ENCODE results near the gene OR8A1.

Gene OR8A1

GRCh38 chr11:124577716-124578427 lies 8.1 kb downstream of the OR8A1 start:
- no peak for DNase-seq (ENCODE audit: low read depth)
- TF ChIP-seq CTCF (conservative IDR thresholded peaks at IDR 0.05; ENCODE audit: low read depth, low read length): no peak
- no peak overlapping the region for H3K4me3 ChIP-seq (ENCODE audit: low read length)

- no peak for DNase-seq (ENCODE audit: low read depth)
Measured at GRCh38 chr11:124578761-124579160, 9.0 kb downstream of the OR8A1 start.

GRCh38 chr11:124581817-124582216 lies 12.0 kb downstream of the OR8A1 start:
- DNase-seq (ENCODE audit: low read depth): no peak
- no peak for TF ChIP-seq CTCF (conservative IDR thresholded peaks at IDR 0.05; ENCODE audit: low read depth, low read length)
- no peak overlapping the region for H3K4me3 ChIP-seq (ENCODE audit: low read length)

More at GRCh38 chr11:124578761-124579160, 9.0 kb downstream of the OR8A1 start:
- no peak overlapping the region for H3K4me3 ChIP-seq (ENCODE audit: low read length)
- TF ChIP-seq CTCF (conservative IDR thresholded peaks at IDR 0.05; ENCODE audit: low read depth, low read length): no peak

GRCh38 chr11:124582565-124582964 lies 12.8 kb downstream of the OR8A1 start:
- H3K4me3 ChIP-seq (ENCODE audit: low read length): no peak overlapping the region
- no peak for TF ChIP-seq CTCF (conservative IDR thresholded peaks at IDR 0.05; ENCODE audit: low read depth, low read length)
- DNase-seq (ENCODE audit: low read depth): no peak

- no peak for DNase-seq (ENCODE audit: low read depth)
- H3K4me3 ChIP-seq (ENCODE audit: low read length): no peak overlapping the region
- no peak for TF ChIP-seq CTCF (conservative IDR thresholded peaks at IDR 0.05; ENCODE audit: low read depth, low read length)
Measured at GRCh38 chr11:124583781-124584180, 14.0 kb downstream of the OR8A1 start.

- no peak for TF ChIP-seq CTCF (conservative IDR thresholded peaks at IDR 0.05; ENCODE audit: low read depth, low read length)
- no peak overlapping the region for H3K4me3 ChIP-seq (ENCODE audit: low read length)
- no peak for DNase-seq (ENCODE audit: low read depth)
Measured at GRCh38 chr11:124584681-124585372, 15.0 kb downstream of the OR8A1 start.
